ENCODE measurements around the gene EPHA6. TPM values are rescaled to one million over a fixed set of nuclear protein-coding genes. Genes with fewer than 3 reads are reported as not detected.

EPHA6 gene
- total and polyA plus RNA-seq, 12 donors, result 0.21 to 0.88 (median 0.59) TPM; not detected in 3

DNA sequence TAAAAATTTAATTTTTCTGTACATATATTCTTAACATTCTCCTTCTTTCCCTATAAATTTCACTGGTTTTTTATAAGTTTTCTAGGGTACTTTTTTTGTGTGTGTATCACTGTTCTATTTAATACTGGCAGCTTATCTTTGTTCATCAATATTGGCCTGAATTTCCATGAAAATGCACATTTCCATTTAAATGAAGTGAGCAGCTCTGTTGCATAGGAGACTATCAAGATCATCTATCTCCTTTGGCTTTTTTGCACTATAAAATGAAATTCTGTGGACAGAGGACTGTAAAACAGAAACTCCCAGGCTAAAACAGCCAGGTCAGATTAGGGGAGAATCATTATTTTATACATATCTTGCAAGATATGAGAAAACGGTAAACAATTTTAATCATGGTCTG lies 673.2 kb downstream of the EPHA6 start:
- no peaks in the 10 kb centered on the region for H3K9me3 ChIP-seq
- WGBS, 2 donors, result 83 to 95% methylated on average over 1 of the region's 1 CpG
- H3K4me3 ChIP-seq, result no peak overlapping the region
- DNase-seq (no peak), ATAC-seq (no peak)
- H3K4me1 ChIP-seq, result no peaks in the 10 kb centered on the region
- no peak overlapping the region for H3K27ac ChIP-seq
- no peaks in the 10 kb centered on the region for H3K27me3 ChIP-seq
- intact Hi-C loops (cut with DNase I), result no loop called here
- TF ChIP-seq, protein P1, sequence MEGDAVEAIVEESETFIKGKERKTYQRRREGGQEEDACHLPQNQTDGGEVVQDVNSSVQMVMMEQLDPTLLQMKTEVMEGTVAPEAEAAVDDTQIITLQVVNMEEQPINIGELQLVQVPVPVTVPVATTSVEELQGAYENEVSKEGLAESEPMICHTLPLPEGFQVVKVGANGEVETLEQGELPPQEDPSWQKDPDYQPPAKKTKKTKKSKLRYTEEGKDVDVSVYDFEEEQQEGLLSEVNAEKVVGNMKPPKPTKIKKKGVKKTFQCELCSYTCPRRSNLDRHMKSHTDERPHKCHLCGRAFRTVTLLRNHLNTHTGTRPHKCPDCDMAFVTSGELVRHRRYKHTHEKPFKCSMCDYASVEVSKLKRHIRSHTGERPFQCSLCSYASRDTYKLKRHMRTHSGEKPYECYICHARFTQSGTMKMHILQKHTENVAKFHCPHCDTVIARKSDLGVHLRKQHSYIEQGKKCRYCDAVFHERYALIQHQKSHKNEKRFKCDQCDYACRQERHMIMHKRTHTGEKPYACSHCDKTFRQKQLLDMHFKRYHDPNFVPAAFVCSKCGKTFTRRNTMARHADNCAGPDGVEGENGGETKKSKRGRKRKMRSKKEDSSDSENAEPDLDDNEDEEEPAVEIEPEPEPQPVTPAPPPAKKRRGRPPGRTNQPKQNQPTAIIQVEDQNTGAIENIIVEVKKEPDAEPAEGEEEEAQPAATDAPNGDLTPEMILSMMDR (IDR thresholded peaks at IDR 0.05), result no peak
- no peaks in the 10 kb centered on the region for H3K36me3 ChIP-seq

DNA sequence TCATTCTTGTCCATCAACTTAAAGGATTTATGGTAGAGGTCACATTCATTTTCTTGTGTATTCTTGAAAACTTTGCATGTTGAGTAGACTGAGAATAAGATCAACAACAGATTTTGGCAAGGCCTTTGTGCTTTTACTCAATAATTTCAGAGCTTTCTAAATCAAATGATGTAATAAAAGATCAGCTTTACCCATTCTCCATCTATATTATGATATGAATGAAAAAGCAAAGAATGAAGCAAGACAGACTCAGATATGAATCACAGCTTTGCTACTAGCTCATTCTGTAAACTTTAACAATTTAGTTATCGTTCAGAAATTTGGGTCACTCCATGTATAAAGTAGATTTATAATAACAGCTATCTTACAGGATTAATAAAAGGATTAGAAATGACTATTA lies 674.3 kb downstream of the EPHA6 start:
- Histone ChIP-seq H3K27ac (no peak overlapping the region), H3K4me3 (no peak overlapping the region), H3K4me1 (no peaks in the 10 kb centered on the region), H3K27me3 (no peaks in the 10 kb centered on the region), H3K36me3 (no peaks in the 10 kb centered on the region), H3K9me3 (no peaks in the 10 kb centered on the region)
- no peak for ATAC-seq
- no peak for DNase-seq
- TF ChIP-seq, protein P1 (IDR thresholded peaks at IDR 0.05), result no peak
- intact Hi-C loops (cut with DNase I), result no loop called here
- 80 to 88% methylated on average over 1 of the region's 1 CpG for WGBS, 2 donors

DNA sequence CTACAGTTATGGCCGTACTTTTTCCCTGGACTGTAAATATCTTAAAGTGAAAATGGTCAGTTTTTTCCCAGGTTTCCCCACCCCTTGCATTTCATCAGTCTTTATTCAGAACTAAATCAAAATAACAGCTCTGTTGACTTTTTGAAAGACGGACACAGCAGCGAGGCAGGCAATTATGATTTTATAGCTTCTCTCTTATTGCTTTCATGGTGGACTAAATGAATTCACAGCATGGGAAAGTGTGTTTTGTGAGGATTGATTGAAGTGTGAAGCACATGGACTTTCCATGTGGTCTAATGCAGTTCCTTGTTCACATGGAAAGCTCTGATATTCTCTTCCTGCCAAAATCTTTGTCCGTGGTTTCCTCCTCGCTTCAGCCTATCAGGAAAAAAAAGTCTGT lies 681.5 kb downstream of the EPHA6 start:
- TF ChIP-seq, protein P1 (IDR thresholded peaks at IDR 0.05), result no peak
- Histone ChIP-seq H3K27ac (no peak overlapping the region), H3K36me3 (no peaks in the 10 kb centered on the region), H3K27me3 (no peaks in the 10 kb centered on the region), H3K4me1 (no peaks in the 10 kb centered on the region), H3K9me3 (peaks cover 0 to 3% (median 0%) of the 10 kb centered on the region in 11 donors), H3K4me3 (no peak overlapping the region)
- intact Hi-C loops (cut with DNase I), result no loop called here
- DNase-seq (no peak), ATAC-seq (no peak)
- 81 to 82% methylated on average over 5 of the region's 5 CpGs for WGBS, 2 donors

DNA sequence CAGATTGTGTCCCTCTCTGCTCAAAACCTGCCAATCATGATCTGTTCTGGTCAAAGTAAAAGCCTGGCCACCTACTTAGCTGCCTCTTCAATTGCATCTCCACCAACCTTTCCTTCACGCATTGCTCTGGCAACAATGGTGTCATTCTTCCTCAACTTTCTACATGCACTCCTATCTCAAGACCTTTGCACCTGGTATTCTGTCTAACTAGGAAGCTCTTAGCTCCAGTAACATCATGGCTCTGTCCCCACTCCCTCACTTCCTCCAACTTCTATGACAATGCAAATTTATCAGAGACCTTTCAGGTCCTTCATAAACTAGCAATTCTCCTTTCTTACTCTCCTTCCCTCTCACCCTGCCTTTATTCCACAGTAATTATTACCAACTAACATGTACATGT lies 682.7 kb downstream of the EPHA6 start:
- Histone ChIP-seq H3K4me3 (no peak overlapping the region), H3K27ac (no peak overlapping the region), H3K4me1 (no peaks in the 10 kb centered on the region), H3K27me3 (no peaks in the 10 kb centered on the region), H3K36me3 (no peaks in the 10 kb centered on the region), H3K9me3 (peaks cover 0 to 4% (median 0%) of the 10 kb centered on the region in 11 donors)
- 85 to 94% methylated on average over 1 of the region's 1 CpG for WGBS, 2 donors
- no peak for DNase-seq
- intact Hi-C loops (cut with DNase I), result no loop called here
- TF ChIP-seq, protein P1 (IDR thresholded peaks at IDR 0.05), result no peak
- no peak for ATAC-seq
